ENCODE measurements around the gene ACVR1. TPM values are rescaled to one million over a fixed set of nuclear protein-coding genes. Genes with fewer than 3 reads are reported as not detected.
A peak's percentile ranks its signal among the peaks of the same experiment; 100 is the strongest.

The ACVR1 gene
- 10 to 100 TPM; 18.3 to 31.5 (median 25.1) TPM for total RNA-seq
- 19.9 TPM for total RNA-seq (2013)
- total RNA-seq = 15.6 to 51.7 (median 25.3) reads per million in 29 experiments

DNA sequence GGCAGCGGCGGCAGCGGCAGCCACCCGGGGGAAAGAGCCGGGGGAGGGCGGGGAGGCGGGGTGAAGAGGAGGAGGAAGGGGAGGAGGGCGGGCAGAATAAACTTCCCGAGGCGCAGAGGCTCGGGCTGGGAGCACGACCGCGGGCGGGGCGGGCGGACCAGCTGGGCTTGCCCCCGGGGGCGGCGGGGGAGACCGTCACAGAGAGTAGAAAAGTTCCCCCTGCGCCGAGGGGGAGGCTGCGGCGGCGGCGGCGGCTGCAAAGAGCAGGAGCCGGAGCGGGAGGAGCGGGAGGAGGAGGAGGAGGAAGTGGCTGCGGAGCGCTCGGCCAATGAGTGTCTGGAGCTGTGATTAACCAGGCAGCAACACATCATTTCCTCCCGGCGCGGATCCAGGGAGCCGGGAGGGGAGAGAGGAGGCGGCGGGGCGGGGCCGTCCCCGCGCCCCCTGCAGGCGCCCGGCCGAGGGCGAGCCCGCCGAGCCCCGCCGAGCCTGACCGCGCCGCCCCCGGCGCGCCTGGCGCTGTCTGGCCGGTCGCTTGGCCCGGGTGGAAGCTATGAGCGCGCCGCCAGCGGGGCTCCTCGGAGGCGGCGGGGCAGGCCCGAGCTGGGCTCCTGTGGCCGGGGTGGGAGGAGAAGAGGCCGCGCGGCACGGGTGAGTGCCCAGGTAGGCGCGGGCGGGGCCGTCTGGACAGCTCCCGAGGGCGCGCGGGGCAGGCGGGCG lies at the start of gene ACVR1:
Gene ACVR1, minus strand, starts transcription at position 265 of the 720 bp plus-strand sequence. CDS start 76,837 bp downstream, outside the sequence.
- peak within 1 kb of the TSS; percentile 21 for H3K27ac ChIP-seq (ENCODE audit: low read length)
- H3K4me1 Mint-ChIP-seq = peaks cover 53 to 66% (median 63%) of the 10 kb centered on the region in 3 donors

GRCh38 chr2:157925071-157925470 lies 48.9 kb upstream of the ACVR1 start:
- ChIA-PET POLR2A (no interaction called here), CTCF (no interaction called here)
- Mint-ChIP-seq H3K4me3 (no peak overlapping the region), H3K4me1 (no peaks in the 10 kb centered on the region), H3K36me3 (no peaks in the 10 kb centered on the region), H3K27me3 (no peaks in the 10 kb centered on the region), H3K9me3 (no peaks in the 10 kb centered on the region), H3K27ac (no peak overlapping the region)
- WGBS (ENCODE audit: insufficient coverage) = 80% methylated on average over 1 of the region's 3 CpGs
- no peak overlapping the region for H3K27ac ChIP-seq (ENCODE audit: low read length)
- H3K4me3 ChIP-seq (ENCODE audit: control insufficient read depth in 1 of 2, extremely low read depth in 1 of 2, low read length in 1 of 2) = no peak overlapping the region
- no peak for ATAC-seq (replicated peaks in 1 of 4)
- no peaks in the 10 kb centered on the region for H3K27me3 ChIP-seq (replicated peaks in 1 of 2; ENCODE audit: control insufficient read depth in 2 of 2, extremely low read depth in 1 of 2, insufficient read depth in 2 of 2, low read length in 1 of 2)
- DNase-seq = no peak
- H3K36me3 ChIP-seq (ENCODE audit: control insufficient read depth in 2 of 2, extremely low read depth in 1 of 2, insufficient read depth in 1 of 2, low read length in 1 of 2) = no peaks in the 10 kb centered on the region
- no peaks in the 10 kb centered on the region for H3K4me1 ChIP-seq (ENCODE audit: control insufficient read depth in 1 of 2, extremely low read depth in 1 of 2, insufficient read depth in 2 of 2, low read length in 2 of 2)
- H3K9me3 ChIP-seq = no peaks in the 10 kb centered on the region

More for the DNA sequence above, at the start of gene ACVR1:
- WGBS (ENCODE audit: insufficient coverage) = under 1% methylated on average over 79 of the region's 85 CpGs
- ChIA-PET CTCF (interaction anchor here (0.5 to 3.0 kb wide), 13 partner anchors 11 to 574 kb away, joined by 3 to 14 read pairs (median 3); no protein-coding TSS in a partner anchor), POLR2A (interaction anchor here (0.6 to 1.0 kb wide), 6 partner anchors 22 to 1868 kb away, joined by 3 to 13 read pairs (median 8); no protein-coding TSS in a partner anchor)
- Mint-ChIP-seq H3K27me3 (no peaks in the 10 kb centered on the region), H3K27ac (peak within 1 kb of the TSS; percentile 90 to 91), H3K4me3 (peak within 1 kb of the TSS; percentile 89 to 94 (median 92)), H3K9me3 (no peaks in the 10 kb centered on the region), H3K36me3 (no peaks in the 10 kb centered on the region)
- ATAC-seq (replicated peaks in 1 of 4) = peak; percentile 74 to 78 (median 76)
- Histone ChIP-seq H3K36me3 (ENCODE audit: control insufficient read depth in 2 of 2, extremely low read depth in 1 of 2, insufficient read depth in 1 of 2, low read length in 1 of 2) (peaks cover 0 to 4% of the 10 kb centered on the region in 2 donors), H3K4me1 (ENCODE audit: control insufficient read depth in 1 of 2, extremely low read depth in 1 of 2, insufficient read depth in 2 of 2, low read length in 2 of 2) (peaks cover 13 to 24% of the 10 kb centered on the region in 2 experiments), H3K9me3 (no peaks in the 10 kb centered on the region), H3K4me3 (ENCODE audit: control insufficient read depth in 1 of 2, extremely low read depth in 1 of 2, low read length in 1 of 2) (peak within 1 kb of the TSS; percentile 64 to 76), H3K27me3 (replicated peaks in 1 of 2; ENCODE audit: control insufficient read depth in 2 of 2, extremely low read depth in 1 of 2, insufficient read depth in 2 of 2, low read length in 1 of 2) (no peaks in the 10 kb centered on the region)
- DNase-seq = peak; percentile 53 to 88 (median 65)

- Histone ChIP-seq H3K4me3 (ENCODE audit: control insufficient read depth in 1 of 2, extremely low read depth in 1 of 2, low read length in 1 of 2) (no peak overlapping the region), H3K27ac (ENCODE audit: low read length) (no peak overlapping the region), H3K27me3 (replicated peaks in 1 of 2; ENCODE audit: control insufficient read depth in 2 of 2, extremely low read depth in 1 of 2, insufficient read depth in 2 of 2, low read length in 1 of 2) (peaks cover 0 to 3% of the 10 kb centered on the region in 2 experiments), H3K4me1 (ENCODE audit: control insufficient read depth in 1 of 2, extremely low read depth in 1 of 2, insufficient read depth in 2 of 2, low read length in 2 of 2) (no peaks in the 10 kb centered on the region), H3K36me3 (ENCODE audit: control insufficient read depth in 2 of 2, extremely low read depth in 1 of 2, insufficient read depth in 1 of 2, low read length in 1 of 2) (no peaks in the 10 kb centered on the region), H3K9me3 (no peaks in the 10 kb centered on the region)
- WGBS (ENCODE audit: insufficient coverage) = 83% methylated on average over 4 of the region's 5 CpGs
- no peak for ATAC-seq (replicated peaks in 1 of 4)
- ChIA-PET POLR2A (no interaction called here), CTCF (no interaction called here)
- Mint-ChIP-seq H3K4me3 (no peak overlapping the region), H3K27ac (no peak overlapping the region), H3K27me3 (no peaks in the 10 kb centered on the region), H3K9me3 (no peaks in the 10 kb centered on the region), H3K36me3 (no peaks in the 10 kb centered on the region), H3K4me1 (no peaks in the 10 kb centered on the region)
- DNase-seq = no peak
Observed at GRCh38 chr2:157923598-157924217, 47.6 kb upstream of the ACVR1 start.

- no peaks in the 10 kb centered on the region for H3K9me3 ChIP-seq
- CTCF ChIA-PET = no interaction called here
- DNase-seq (no peak), ATAC-seq (replicated peaks in 1 of 4) (no peak)
- no peaks in the 10 kb centered on the region for H3K4me1 ChIP-seq (ENCODE audit: control insufficient read depth in 1 of 2, extremely low read depth in 1 of 2, insufficient read depth in 2 of 2, low read length in 2 of 2)
- Mint-ChIP-seq H3K4me3 (no peak overlapping the region), H3K27me3 (no peaks in the 10 kb centered on the region), H3K27ac (no peak overlapping the region), H3K9me3 (no peaks in the 10 kb centered on the region), H3K4me1 (no peaks in the 10 kb centered on the region), H3K36me3 (no peaks in the 10 kb centered on the region)
- no peaks in the 10 kb centered on the region for H3K36me3 ChIP-seq (ENCODE audit: control insufficient read depth in 2 of 2, extremely low read depth in 1 of 2, insufficient read depth in 1 of 2, low read length in 1 of 2)
- no peak overlapping the region for H3K27ac ChIP-seq (ENCODE audit: low read length)
- peaks cover 0 to 3% of the 10 kb centered on the region in 2 experiments for H3K27me3 ChIP-seq (replicated peaks in 1 of 2; ENCODE audit: control insufficient read depth in 2 of 2, extremely low read depth in 1 of 2, insufficient read depth in 2 of 2, low read length in 1 of 2)
- no peak overlapping the region for H3K4me3 ChIP-seq (ENCODE audit: control insufficient read depth in 1 of 2, extremely low read depth in 1 of 2, low read length in 1 of 2)
- WGBS (ENCODE audit: insufficient coverage) = no CpG with 5 or more reads among the region's 1 CpG
- POLR2A ChIA-PET = no interaction called here
Observed at GRCh38 chr2:157922815-157923214, 46.7 kb upstream of the ACVR1 start.

GRCh38 chr2:157922336-157922735 lies 46.2 kb upstream of the ACVR1 start:
- POLR2A ChIA-PET = no interaction called here
- DNase-seq (no peak), ATAC-seq (replicated peaks in 1 of 4) (no peak)
- Histone ChIP-seq H3K36me3 (ENCODE audit: control insufficient read depth in 2 of 2, extremely low read depth in 1 of 2, insufficient read depth in 1 of 2, low read length in 1 of 2) (no peaks in the 10 kb centered on the region), H3K27ac (ENCODE audit: low read length) (no peak overlapping the region), H3K4me1 (ENCODE audit: control insufficient read depth in 1 of 2, extremely low read depth in 1 of 2, insufficient read depth in 2 of 2, low read length in 2 of 2) (no peaks in the 10 kb centered on the region), H3K9me3 (no peaks in the 10 kb centered on the region), H3K4me3 (ENCODE audit: control insufficient read depth in 1 of 2, extremely low read depth in 1 of 2, low read length in 1 of 2) (no peak overlapping the region), H3K27me3 (replicated peaks in 1 of 2; ENCODE audit: control insufficient read depth in 2 of 2, extremely low read depth in 1 of 2, insufficient read depth in 2 of 2, low read length in 1 of 2) (peaks cover 0 to 3% of the 10 kb centered on the region in 2 experiments)
- H3K27me3 Mint-ChIP-seq = peaks cover 0 to 2% of the 10 kb centered on the region in 2 donors
- no peak overlapping the region for H3K27ac Mint-ChIP-seq
- no peak overlapping the region for H3K4me3 Mint-ChIP-seq
- H3K9me3 Mint-ChIP-seq = no peaks in the 10 kb centered on the region
- no peaks in the 10 kb centered on the region for H3K4me1 Mint-ChIP-seq
- no peaks in the 10 kb centered on the region for H3K36me3 Mint-ChIP-seq
- CTCF ChIA-PET = no interaction called here
- 80% methylated on average over 2 of the region's 5 CpGs for WGBS (ENCODE audit: insufficient coverage)

GRCh38 chr2:157920736-157921135 lies 44.6 kb upstream of the ACVR1 start:
- no peaks in the 10 kb centered on the region for H3K36me3 Mint-ChIP-seq
- Histone ChIP-seq H3K4me3 (ENCODE audit: control insufficient read depth in 1 of 2, extremely low read depth in 1 of 2, low read length in 1 of 2) (no peak overlapping the region), H3K36me3 (ENCODE audit: control insufficient read depth in 2 of 2, extremely low read depth in 1 of 2, insufficient read depth in 1 of 2, low read length in 1 of 2) (no peaks in the 10 kb centered on the region), H3K9me3 (no peaks in the 10 kb centered on the region), H3K27me3 (replicated peaks in 1 of 2; ENCODE audit: control insufficient read depth in 2 of 2, extremely low read depth in 1 of 2, insufficient read depth in 2 of 2, low read length in 1 of 2) (peaks cover 0 to 3% of the 10 kb centered on the region in 2 experiments), H3K4me1 (ENCODE audit: control insufficient read depth in 1 of 2, extremely low read depth in 1 of 2, insufficient read depth in 2 of 2, low read length in 2 of 2) (no peaks in the 10 kb centered on the region), H3K27ac (ENCODE audit: low read length) (no peak overlapping the region)
- DNase-seq (no peak), ATAC-seq (replicated peaks in 1 of 4) (no peak)
- H3K4me1 Mint-ChIP-seq = no peaks in the 10 kb centered on the region
- peaks cover 0 to 2% of the 10 kb centered on the region in 2 donors for H3K27me3 Mint-ChIP-seq
- ChIA-PET CTCF (interaction anchor here in 1 of 2 donors (0.6 kb wide), 1 partner anchor 340 kb away, joined by 3 read pairs; no protein-coding TSS in a partner anchor), POLR2A (no interaction called here)
- no peak overlapping the region for H3K4me3 Mint-ChIP-seq
- no CpG with 5 or more reads among the region's 1 CpG for WGBS (ENCODE audit: insufficient coverage)
- no peaks in the 10 kb centered on the region for H3K9me3 Mint-ChIP-seq
- no peak overlapping the region for H3K27ac Mint-ChIP-seq
